Right hindlimb (tissue), 1 donor: ENCODE data around the gene OGDH.
"Not testable (repeated sequence)": the region's sequence is repeated elsewhere in the genome, so short reads cannot be mapped to it uniquely, and the experiment has no call there.

Experiments
- DNase-seq: peaks from one replicate; pipeline ENCODE4 v3.0.0-alpha.2; 2018

The OGDH gene

GRCh38 chr7:44581879-44582603 is 24.4 kb upstream of the OGDH start, which contains the start of gene TMED4:
TSS of gene TMED4 (minus strand) at chr7:44582231. CDS start at chr7:44582206, 25 bp downstream.
- DNase-seq = peak; percentile 100

GRCh38 chr7:44583146-44583865 is 23.1 kb upstream of the OGDH start:
- DNase-seq = no peak

GRCh38 chr7:44587843-44588711 is 18.4 kb upstream of the OGDH start:
- DNase-seq = peak; percentile 65

GRCh38 chr7:44590910-44591309 is 15.5 kb upstream of the OGDH start:
- no peak for DNase-seq

- DNase-seq = no peak
These were observed 10.3 kb upstream of the OGDH start for GRCh38 chr7:44595934-44596635.

GRCh38 chr7:44597181-44597580 is 9.2 kb upstream of the OGDH start:
- not testable (repeated sequence) for DNase-seq

DNA sequence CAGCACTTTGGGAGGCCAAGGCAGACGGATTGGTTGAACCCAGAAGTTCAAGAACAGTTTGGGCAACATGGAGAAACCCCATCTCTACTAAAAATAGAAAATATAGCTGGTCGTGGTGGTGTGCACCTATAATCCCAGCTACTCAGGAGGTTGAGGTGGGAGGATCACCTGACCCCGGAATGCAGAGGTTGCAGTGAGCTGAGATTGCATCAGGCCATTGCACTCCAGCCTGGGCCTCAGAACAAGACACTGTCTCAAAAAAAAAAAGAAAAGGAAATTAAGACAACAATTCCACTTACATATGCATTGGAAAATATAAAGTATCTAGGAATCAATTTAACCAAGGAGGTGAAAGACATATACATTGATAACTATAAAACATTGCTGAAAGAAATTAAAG is 7.2 kb upstream of the OGDH start:
- no peak for DNase-seq

DNA sequence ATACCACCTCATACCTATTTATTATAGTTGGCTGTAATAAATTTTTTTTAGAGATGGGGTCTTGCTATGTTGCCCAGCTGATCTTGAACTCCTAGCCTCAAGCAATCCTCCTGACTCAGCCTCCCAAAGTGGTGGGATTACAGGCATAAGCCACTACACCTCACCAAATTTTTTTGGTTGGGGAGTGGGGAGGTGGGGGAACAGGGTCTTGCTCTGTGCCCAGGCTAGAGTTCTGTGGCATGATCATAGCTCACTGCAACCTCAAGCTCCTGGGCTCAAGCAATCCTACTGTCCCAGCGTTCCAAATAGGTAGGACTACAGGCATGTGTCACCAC is 3.9 kb upstream of the OGDH start:
- DNase-seq = no peak

GRCh38 chr7:44603193-44603592 is 3.2 kb upstream of the OGDH start:
- DNase-seq = no peak

DNA sequence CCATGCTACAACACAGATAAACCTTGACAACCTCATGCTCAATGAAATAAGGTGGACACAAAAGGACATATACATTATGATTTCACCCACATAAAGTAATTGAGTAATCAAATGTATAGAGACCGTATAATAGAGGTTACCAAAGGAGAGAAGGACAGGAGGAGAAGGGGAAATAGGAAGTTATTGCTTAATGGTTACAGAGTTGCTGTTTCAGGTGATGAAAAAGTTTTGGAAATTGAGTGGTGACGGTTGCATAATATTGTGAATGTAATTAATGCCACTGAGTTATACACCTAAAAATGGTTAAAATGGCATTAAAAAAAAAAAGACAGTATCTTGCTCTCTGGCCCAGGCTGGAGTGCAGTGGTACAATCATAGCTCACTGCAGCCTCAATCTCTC is 1.5 kb upstream of the OGDH start:
- no peak for DNase-seq

GRCh38 chr7:44607141-44608068 is 978 bp downstream of the OGDH start:
- no peak for DNase-seq

- no peak for DNase-seq
These were observed 2.7 kb downstream of the OGDH start for GRCh38 chr7:44608916-44609648.

GRCh38 chr7:44609829-44610228 is 3.4 kb downstream of the OGDH start:
- no peak for DNase-seq

DNA sequence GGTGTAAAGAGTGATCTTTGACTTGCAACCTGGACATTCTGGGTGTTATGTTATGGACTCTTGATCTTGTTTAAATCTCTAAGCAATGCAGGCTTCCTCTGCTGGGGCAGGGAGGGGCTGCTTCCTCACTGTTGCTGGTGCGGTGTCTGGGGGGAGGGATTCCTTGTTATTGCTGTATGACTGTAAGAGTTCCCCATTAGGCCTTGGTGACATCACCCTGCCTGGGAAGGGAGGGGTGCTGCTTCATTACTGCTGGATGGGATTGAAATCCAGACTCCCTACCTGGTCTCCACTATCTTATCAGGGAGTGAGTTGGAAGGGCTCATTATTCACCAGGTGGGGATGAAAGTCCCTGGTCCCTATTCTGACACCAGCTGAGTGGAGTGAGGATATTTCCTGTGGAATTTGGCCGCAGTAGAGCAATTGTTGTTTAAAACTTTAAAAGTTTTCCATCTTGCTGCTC is 8.8 kb downstream of the OGDH start:
- DNase-seq = no peak

- no peak for DNase-seq
These were observed 9.4 kb downstream of the OGDH start for GRCh38 chr7:44615793-44616192.

DNA sequence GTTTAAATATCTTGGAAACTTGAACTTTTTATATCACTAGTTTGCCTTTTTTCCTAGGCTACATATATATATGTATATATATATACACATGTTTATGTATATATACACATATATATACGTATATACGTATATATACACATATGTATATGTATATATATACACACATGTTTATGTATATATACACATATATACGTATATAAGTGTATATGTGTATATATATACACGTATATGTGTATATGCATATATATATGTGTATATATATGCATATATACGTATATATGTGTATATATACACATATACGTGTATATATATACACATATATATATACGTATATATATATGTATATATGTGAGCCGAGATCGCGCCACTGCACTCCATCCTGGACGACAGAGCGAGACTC is 10.1 kb downstream of the OGDH start:
- DNase-seq = no peak

- DNase-seq = no peak
These were observed 10.9 kb downstream of the OGDH start for GRCh38 chr7:44617225-44617890.

DNA sequence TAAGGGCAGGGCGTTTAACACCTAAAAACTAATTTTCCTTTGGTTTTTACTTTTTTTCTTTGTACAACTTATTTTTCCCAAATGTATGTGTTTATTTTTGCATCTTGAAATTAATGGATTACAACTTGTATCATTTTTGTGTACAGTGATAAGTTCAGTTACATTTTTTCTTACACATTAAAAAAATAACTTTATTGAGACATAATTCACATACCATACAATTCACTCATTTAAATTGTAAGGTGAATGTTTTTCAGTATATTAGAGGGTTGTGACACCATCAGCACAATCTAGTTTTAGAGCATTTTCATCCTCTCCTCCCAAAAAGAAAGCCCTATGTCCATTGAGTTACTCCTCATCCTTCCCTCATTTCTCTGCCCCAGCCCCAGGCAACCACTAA is 11.6 kb downstream of the OGDH start:
- DNase-seq = no peak

DNA sequence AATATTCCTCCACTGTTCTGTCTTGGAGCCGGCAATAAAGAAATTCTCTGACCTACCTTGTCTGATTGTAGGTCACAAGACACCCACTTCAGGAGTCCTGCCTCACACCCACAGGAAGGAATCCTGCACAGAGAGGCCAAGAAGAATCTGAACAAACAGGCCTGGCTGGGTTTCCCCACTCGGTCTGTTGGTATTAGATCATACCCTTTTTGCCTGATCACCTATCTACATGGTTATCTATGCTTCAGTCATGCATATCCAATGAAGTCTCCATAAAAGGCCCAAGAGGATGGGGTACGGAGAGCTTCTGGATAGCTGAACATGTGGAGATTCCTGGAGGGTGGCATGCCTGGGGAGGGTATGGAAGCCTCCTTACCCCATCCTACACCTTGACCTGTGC is 12.3 kb downstream of the OGDH start:
- DNase-seq = no peak

DNA sequence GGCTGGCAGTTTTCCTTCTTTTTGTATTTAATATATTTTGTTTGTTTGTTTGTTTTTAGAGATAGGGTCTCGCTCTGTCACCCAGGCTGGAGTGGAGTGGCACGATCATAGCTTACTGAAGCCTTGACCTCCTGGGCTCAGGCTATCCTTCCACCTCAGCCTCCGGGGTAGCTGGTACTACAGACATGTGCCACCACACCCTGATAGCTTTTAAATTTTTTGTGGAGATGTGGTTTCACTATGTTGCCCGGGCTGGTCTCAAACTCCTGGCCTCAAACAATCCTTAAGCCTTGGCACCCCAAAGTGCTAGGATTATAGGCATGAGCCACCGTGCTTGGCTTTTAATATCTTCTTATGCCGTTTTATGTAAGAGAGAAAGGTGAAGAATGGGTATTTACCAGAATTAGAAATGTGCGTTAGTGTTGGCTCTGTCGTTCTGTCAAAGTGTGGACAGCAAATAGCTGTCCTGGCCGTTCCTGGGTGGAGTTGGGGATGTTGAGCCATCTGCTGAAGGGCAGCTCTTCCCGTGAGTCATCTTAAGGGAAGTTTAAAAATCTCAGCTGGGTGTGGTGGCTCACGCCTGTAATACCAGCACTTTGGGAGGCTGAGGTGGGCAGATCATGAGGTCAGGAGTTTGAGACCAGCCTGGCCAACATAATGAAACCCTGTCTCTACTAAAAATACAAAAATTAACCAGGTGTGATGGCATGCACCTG is 14.8 kb downstream of the OGDH start:
- no peak for DNase-seq
